ENCODE measurements around the gene SCN11A. TPM values are rescaled to one million over a fixed set of nuclear protein-coding genes. Genes with fewer than 3 reads are reported as not detected.
"Not testable (repeated sequence)": the region's sequence is repeated elsewhere in the genome, so short reads cannot be mapped to it uniquely, and the experiment has no call there.

Gene SCN11A
- total RNA-seq, 2 experiments from 2014 or later, result 0.08 TPM; not detected in 1

GRCh38 chr3:39064646-39065045, 12.9 kb upstream of the SCN11A start:
- no peak overlapping the region for H3K4me3 Mint-ChIP-seq
- ChIA-PET POLR2A (no interaction called here), CTCF (no interaction called here)
- H3K9me3 ChIP-seq (ENCODE audit: control insufficient read depth in 1 of 2, insufficient read depth in 1 of 2, low read length in 2 of 2), result no peaks in the 10 kb centered on the region
- peaks cover 38% of the 10 kb centered on the region for H3K4me1 Mint-ChIP-seq (ENCODE audit: low read depth)
- H3K36me3 ChIP-seq (ENCODE audit: insufficient read depth, low read length), result peaks cover 57% of the 10 kb centered on the region
- H3K27me3 Mint-ChIP-seq, result no peaks in the 10 kb centered on the region
- H3K36me3 Mint-ChIP-seq (ENCODE audit: low read depth), result peaks cover 73% of the 10 kb centered on the region
- intact Hi-C loops (cut with DNase I, micrococcal nuclease), result no loop called here
- H3K4me1 ChIP-seq (ENCODE audit: insufficient read depth, low read length), result peaks cover 3% of the 10 kb centered on the region
- ATAC-seq (ENCODE audit: poor library complexity), result no peak
- no peak overlapping the region for H3K27ac Mint-ChIP-seq
- H3K27ac ChIP-seq (ENCODE audit: low read depth in 1 of 2, low read length in 2 of 2), result no peak overlapping the region
- DNase-seq, result no peak
- no peak overlapping the region for H3K4me3 ChIP-seq (ENCODE audit: low read length)
- peaks cover 2% of the 10 kb centered on the region for H3K9me3 Mint-ChIP-seq
- H3K27me3 ChIP-seq (ENCODE audit: control insufficient read depth in 1 of 2, insufficient read depth in 2 of 2, low read length in 2 of 2), result no peaks in the 10 kb centered on the region
- TF ChIP-seq CTCF (IDR thresholded peaks at IDR 0.05), result no peak

- DNase-seq, result no peak
- intact Hi-C loops (cut with DNase I, micrococcal nuclease), result no loop called here
- Histone ChIP-seq H3K4me1 (ENCODE audit: insufficient read depth, low read length) (peaks cover 3% of the 10 kb centered on the region), H3K9me3 (ENCODE audit: control insufficient read depth in 1 of 2, insufficient read depth in 1 of 2, low read length in 2 of 2) (no peaks in the 10 kb centered on the region), H3K27ac (ENCODE audit: low read depth in 1 of 2, low read length in 2 of 2) (no peak overlapping the region), H3K4me3 (ENCODE audit: low read length) (no peak overlapping the region), H3K27me3 (ENCODE audit: control insufficient read depth in 1 of 2, insufficient read depth in 2 of 2, low read length in 2 of 2) (no peaks in the 10 kb centered on the region), H3K36me3 (ENCODE audit: insufficient read depth, low read length) (peaks cover 44% of the 10 kb centered on the region)
- CTCF ChIA-PET, result no interaction called here
- no peak overlapping the region for H3K27ac Mint-ChIP-seq
- no peak for TF ChIP-seq CTCF (IDR thresholded peaks at IDR 0.05)
- H3K36me3 Mint-ChIP-seq (ENCODE audit: low read depth), result peaks cover 69% of the 10 kb centered on the region
- POLR2A ChIA-PET, result no interaction called here
- peaks cover 2% of the 10 kb centered on the region for H3K9me3 Mint-ChIP-seq
- H3K27me3 Mint-ChIP-seq, result no peaks in the 10 kb centered on the region
- H3K4me1 Mint-ChIP-seq (ENCODE audit: low read depth), result peaks cover 50% of the 10 kb centered on the region
- ATAC-seq (ENCODE audit: poor library complexity), result no peak
- H3K4me3 Mint-ChIP-seq, result no peak overlapping the region
These were observed 11.4 kb upstream of the SCN11A start for GRCh38 chr3:39063143-39063542.

- TF ChIP-seq CTCF (IDR thresholded peaks at IDR 0.05), result no peak
- CTCF ChIA-PET, result no interaction called here
- H3K9me3 Mint-ChIP-seq, result peaks cover 2% of the 10 kb centered on the region
- Histone ChIP-seq H3K4me1 (ENCODE audit: insufficient read depth, low read length) (peaks cover 3% of the 10 kb centered on the region), H3K36me3 (ENCODE audit: insufficient read depth, low read length) (peaks cover 39% of the 10 kb centered on the region), H3K27me3 (ENCODE audit: control insufficient read depth in 1 of 2, insufficient read depth in 2 of 2, low read length in 2 of 2) (no peaks in the 10 kb centered on the region), H3K4me3 (ENCODE audit: low read length) (no peak overlapping the region), H3K9me3 (ENCODE audit: control insufficient read depth in 1 of 2, insufficient read depth in 1 of 2, low read length in 2 of 2) (no peaks in the 10 kb centered on the region), H3K27ac (ENCODE audit: low read depth in 1 of 2, low read length in 2 of 2) (no peak overlapping the region)
- DNase-seq (no peak), ATAC-seq (ENCODE audit: poor library complexity) (no peak)
- no peak overlapping the region for H3K4me3 Mint-ChIP-seq
- no peak overlapping the region for H3K27ac Mint-ChIP-seq
- peaks cover 53% of the 10 kb centered on the region for H3K4me1 Mint-ChIP-seq (ENCODE audit: low read depth)
- intact Hi-C loops (cut with DNase I, micrococcal nuclease), result no loop called here
- peaks cover 61% of the 10 kb centered on the region for H3K36me3 Mint-ChIP-seq (ENCODE audit: low read depth)
- POLR2A ChIA-PET, result no interaction called here
- H3K27me3 Mint-ChIP-seq, result no peaks in the 10 kb centered on the region
These were observed 10.4 kb upstream of the SCN11A start for GRCh38 chr3:39062180-39062579.

- H3K4me1 Mint-ChIP-seq (ENCODE audit: low read depth), result peaks cover 63% of the 10 kb centered on the region
- CTCF ChIA-PET; H3K9me3 ChIP-seq (ENCODE audit: control insufficient read depth in 1 of 2, insufficient read depth in 1 of 2, low read length in 2 of 2); DNase-seq; H3K4me3 Mint-ChIP-seq; POLR2A ChIA-PET; ATAC-seq (ENCODE audit: poor library complexity); H3K4me3 ChIP-seq (ENCODE audit: low read length); H3K27ac Mint-ChIP-seq; H3K27me3 ChIP-seq (ENCODE audit: control insufficient read depth in 1 of 2, insufficient read depth in 2 of 2, low read length in 2 of 2); intact Hi-C loops (cut with DNase I, micrococcal nuclease); H3K27ac ChIP-seq (ENCODE audit: low read depth in 1 of 2, low read length in 2 of 2); H3K27me3 Mint-ChIP-seq; H3K4me1 ChIP-seq (ENCODE audit: insufficient read depth, low read length); H3K9me3 Mint-ChIP-seq: not testable (repeated sequence)
- peaks cover 59% of the 10 kb centered on the region for H3K36me3 Mint-ChIP-seq (ENCODE audit: low read depth)
- H3K36me3 ChIP-seq (ENCODE audit: insufficient read depth, low read length), result peaks cover 29% of the 10 kb centered on the region
These were observed 9.5 kb upstream of the SCN11A start for GRCh38 chr3:39061228-39061627.

Measured in CD4-positive, alpha-beta T cell (primary cell).